Esophagus muscularis mucosa (tissue), 4 donors: Measurements from ENCODE around the gene RGS4. TPM values are rescaled to one million over a fixed set of nuclear protein-coding genes. Genes with fewer than 3 reads are reported as not detected.
A peak's percentile ranks its signal among the peaks of the same experiment; 100 is the strongest.

Experiments used
- DNase-seq: peaks from one replicate; pipeline ENCODE4 v3.0.0-alpha.2; 2017; ENCODE audit errors: extremely low spot score
- H3K27ac ChIP-seq, 4 donors: fragments of 200-600 bp; sonication (generic); replicated peaks in 1 of 4; 1 replicate in 3 of 4; 2 replicates in 1 of 4; pipeline ENCODE4 v1.5.1; 2016 to 2019; ENCODE audit warnings: mild to moderate bottlenecking in 1 of 4
- H3K27me3 ChIP-seq, 4 donors: fragments of 200-600 bp; sonication (generic); one replicate each; pipeline versions ENCODE4 v1.5.1 to v1.6.0; 2016 to 2019
- H3K36me3 ChIP-seq, 4 donors: fragments of 200-600 bp; sonication (generic); one replicate each; pipeline ENCODE4 v1.5.1; 2016 to 2019
- H3K4me1 ChIP-seq, 4 donors: fragments of 200-600 bp; sonication (generic); one replicate each; pipeline ENCODE4 v1.5.1; 2016 to 2019
- H3K4me3 ChIP-seq, 4 donors: fragments of 200-600 bp; sonication (generic); 1 replicate in 2 of 4; 2 replicates in 2 of 4; pipeline ENCODE4 v1.5.1; 2016 to 2019; ENCODE audit warnings: mild to moderate bottlenecking in 4 of 4, moderate library complexity in 1 of 4
- H3K9me3 ChIP-seq, 4 donors: fragments of 200-600 bp; sonication (generic); 1 replicate in 3 of 4; 2 replicates in 1 of 4; pipeline ENCODE4 v1.5.1; 2016 to 2019
- CTCF ChIP-seq, 3 experiments: fragments of 200-600 bp in 2 of 3; fragments of 450-650 bp in 1 of 3; sonication (generic) in 2 of 3; IDR thresholded peaks; one replicate each; pipeline ENCODE4 v1.5.1; 2017 to 2019; ENCODE audit warnings: antibody characterized with exemption in 3 of 3, mild to moderate bottlenecking in 2 of 3, moderate library complexity in 1 of 3
- EP300 ChIP-seq: sonication (generic); formaldehyde crosslinking; IDR thresholded peaks from one replicate; pipeline ENCODE4 v1.6.1; 2017; ENCODE audit warnings: antibody characterized with exemption
- POLR2A ChIP-seq: fragments of 450-650 bp; IDR thresholded peaks from one replicate; pipeline ENCODE4 v1.6.1; 2017; ENCODE audit warnings: antibody characterized with exemption, moderate library complexity, mild to moderate bottlenecking, low read depth
- POLR2AphosphoS5 ChIP-seq, 2 donors: sonication (generic); formaldehyde crosslinking; IDR thresholded peaks; one replicate each; pipeline ENCODE4 v1.6.1; 2017; ENCODE audit warnings: antibody characterized with exemption in 2 of 2
- WGBS: methylation state at CpG from one replicate; pipeline ENCODE4 v1.1.5; 2018; 5-methylcytosine and 5-hydroxymethylcytosine counted together
- intact Hi-C: fragments of 100-400 bp; cut with DNase I; formaldehyde crosslinking; loops from one replicate; pipeline ENCODE4 v1.15.1; 2023
- total RNA-seq, 4 donors: library from RNA; depleted of rRNA; stranded (reverse); fragments of >200 nt; gene quantifications; one replicate each; pipeline versions ENCODE4 v1.1.0 to v1.2.1, GENCODE V29; 2016

The RGS4 gene
- total RNA-seq, 4 donors from 2014 or later = 15.8 to 39.9 (median 24.0) TPM

- H3K9me3 ChIP-seq = no peaks in the 10 kb centered on the region
- 66% methylated on average over 1 of the region's 1 CpG for WGBS
- no peak overlapping the region for H3K4me3 ChIP-seq
- H3K36me3 ChIP-seq = no peaks in the 10 kb centered on the region
- no peak overlapping the region for H3K27ac ChIP-seq
- TF ChIP-seq POLR2A (no peak), EP300 (no peak)
- intact Hi-C loops = no loop called here
- no peaks in the 10 kb centered on the region for H3K4me1 ChIP-seq
- H3K27me3 ChIP-seq = no peaks in the 10 kb centered on the region
- DNase-seq = no peak
These were observed 46.7 kb downstream of the RGS4 start for GRCh38 chr1:163115887-163116286.

- Histone ChIP-seq H3K4me1 (peaks cover 0 to 8% (median 7%) of the 10 kb centered on the region in 4 donors), H3K27ac (no peak overlapping the region), H3K9me3 (no peaks in the 10 kb centered on the region), H3K36me3 (no peaks in the 10 kb centered on the region), H3K4me3 (no peak overlapping the region), H3K27me3 (no peaks in the 10 kb centered on the region)
- TF ChIP-seq POLR2A (no peak), CTCF (IDR thresholded peaks at IDR 0.05) (no peak), EP300 (no peak), POLR2AphosphoS5 (IDR thresholded peaks at IDR 0.05) (no peak)
- DNase-seq = no peak
- intact Hi-C loops = no loop called here
These were observed 50.5 kb downstream of the RGS4 start for GRCh38 chr1:163119707-163120106.

GRCh38 chr1:163120372-163120771 lies 51.2 kb downstream of the RGS4 start:
- DNase-seq = no peak
- Histone ChIP-seq H3K4me1 (peaks cover 0 to 15% (median 13%) of the 10 kb centered on the region in 4 donors), H3K4me3 (no peak overlapping the region), H3K27ac (no peak overlapping the region), H3K36me3 (no peaks in the 10 kb centered on the region), H3K9me3 (no peaks in the 10 kb centered on the region), H3K27me3 (no peaks in the 10 kb centered on the region)
- 57% methylated on average over 1 of the region's 1 CpG for WGBS
- TF ChIP-seq POLR2AphosphoS5 (IDR thresholded peaks at IDR 0.05) (no peak), POLR2A (no peak), EP300 (no peak), CTCF (IDR thresholded peaks at IDR 0.05) (no peak)
- intact Hi-C loops = no loop called here

- no peak for TF ChIP-seq CTCF (IDR thresholded peaks at IDR 0.05)
- TF ChIP-seq POLR2AphosphoS5 (IDR thresholded peaks at IDR 0.05) = no peak
- H3K4me1 ChIP-seq = peaks cover 0 to 34% (median 21%) of the 10 kb centered on the region in 4 donors
- WGBS = 46% methylated on average over 4 of the region's 4 CpGs
- no peak for DNase-seq
- no peak overlapping the region for H3K4me3 ChIP-seq
- no peaks in the 10 kb centered on the region for H3K9me3 ChIP-seq
- H3K27ac ChIP-seq = peak overlapping the region; percentile 51 to 68 (median 54)
- no peaks in the 10 kb centered on the region for H3K36me3 ChIP-seq
- H3K27me3 ChIP-seq = no peaks in the 10 kb centered on the region
- intact Hi-C loops = no loop called here
These were observed 55.7 kb downstream of the RGS4 start for GRCh38 chr1:163124812-163125211.

Other genes starting within 250 kb of the RGS4 start
- under 1 TPM in 1 of 4 donors, not detected in 3; 0.26 TPM for gene CCDC190, start 208.2 kb upstream of the RGS4 start, total RNA-seq
- 100 to 1,000 TPM in 3 of 4 donors, 10 to 100 TPM in 1; 88.9 to 455 (median 205) TPM for gene RGS5, start 133.6 kb downstream of the RGS4 start, total RNA-seq